ENCODE measurements around the gene SLC25A39. TPM values are rescaled to one million over a fixed set of nuclear protein-coding genes. Genes with fewer than 3 reads are reported as not detected.
"Not testable (repeated sequence)": the region's sequence is repeated elsewhere in the genome, so short reads cannot be mapped to it uniquely, and the experiment has no call there.

Gene SLC25A39
- total RNA-seq, 1 donor from 2014 or later: 65.2 TPM

DNA sequence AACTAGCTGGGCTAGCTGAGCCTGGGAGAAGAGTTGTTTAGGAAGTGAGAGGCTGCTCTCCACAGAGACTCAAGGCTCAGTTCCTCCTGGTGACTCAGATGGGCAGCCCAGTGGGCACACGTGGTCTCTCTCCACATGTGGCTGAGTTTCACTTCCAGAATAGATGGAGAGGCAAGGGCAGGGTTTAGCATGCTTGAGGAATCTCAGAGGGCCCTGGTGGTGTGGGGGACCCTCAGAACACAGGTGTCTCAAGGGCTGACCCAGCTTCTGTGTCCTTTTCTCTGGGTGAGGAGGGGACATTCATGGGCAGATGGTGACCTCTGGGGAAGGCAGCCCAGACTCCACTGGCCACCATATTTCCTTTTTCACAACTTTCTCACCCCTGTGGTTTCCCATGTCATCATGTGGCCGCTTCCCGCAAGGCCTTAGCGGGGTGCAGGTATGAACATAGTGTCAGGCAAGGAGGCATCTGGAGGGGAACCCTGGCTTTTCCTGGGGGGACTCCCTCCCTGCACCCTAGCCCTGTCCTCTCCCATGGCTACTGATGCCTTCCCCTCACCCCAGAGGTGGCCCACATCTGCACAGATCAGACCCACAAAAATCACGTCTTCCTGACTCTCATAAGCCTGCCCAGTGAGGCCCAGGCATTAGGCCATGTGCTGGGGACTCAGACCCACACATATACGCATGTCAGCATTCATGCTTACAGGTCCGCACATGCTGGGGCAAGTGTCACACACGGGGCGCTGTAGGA lies 23.8 kb upstream of the SLC25A39 start:
- Histone ChIP-seq H3K9me3 (ENCODE audit: control insufficient read depth in 3 of 3, low read length in 3 of 3) (no peaks in the 10 kb centered on the region), H3K27ac (ENCODE audit: low read depth, low read length) (no peak overlapping the region), H3K4me3 (ENCODE audit: low read length in 3 of 3) (no peak overlapping the region), H3K36me3 (ENCODE audit: control insufficient read depth in 3 of 3, insufficient read depth in 3 of 3, low read length in 3 of 3) (peaks cover 29 to 40% (median 33%) of the 10 kb centered on the region in 3 donors), H3K9ac (ENCODE audit: low read depth in 1 of 3, low read length in 3 of 3) (no peak overlapping the region), H3K27me3 (ENCODE audit: control insufficient read depth in 3 of 3, insufficient read depth in 3 of 3, low read length in 3 of 3) (peaks cover 0 to 5% (median 0%) of the 10 kb centered on the region in 3 donors), H3K4me1 (ENCODE audit: control insufficient read depth in 3 of 3, insufficient read depth in 3 of 3, low read length in 3 of 3) (peaks cover 16 to 32% (median 17%) of the 10 kb centered on the region in 3 donors)

- H3K27ac ChIP-seq (ENCODE audit: low read depth, low read length); H3K9me3 ChIP-seq (ENCODE audit: control insufficient read depth in 3 of 3, low read length in 3 of 3); H3K4me3 ChIP-seq (ENCODE audit: low read length in 3 of 3); H3K9ac ChIP-seq (ENCODE audit: low read depth in 1 of 3, low read length in 3 of 3); H3K27me3 ChIP-seq (ENCODE audit: control insufficient read depth in 3 of 3, insufficient read depth in 3 of 3, low read length in 3 of 3): not testable (repeated sequence)
- H3K36me3 ChIP-seq (ENCODE audit: control insufficient read depth in 3 of 3, insufficient read depth in 3 of 3, low read length in 3 of 3): peaks cover 25 to 33% (median 29%) of the 10 kb centered on the region in 3 donors
- H3K4me1 ChIP-seq (ENCODE audit: control insufficient read depth in 3 of 3, insufficient read depth in 3 of 3, low read length in 3 of 3): peaks cover 16 to 32% (median 17%) of the 10 kb centered on the region in 3 donors
Measured at GRCh38 chr17:44347206-44348055, 22.8 kb upstream of the SLC25A39 start.

DNA sequence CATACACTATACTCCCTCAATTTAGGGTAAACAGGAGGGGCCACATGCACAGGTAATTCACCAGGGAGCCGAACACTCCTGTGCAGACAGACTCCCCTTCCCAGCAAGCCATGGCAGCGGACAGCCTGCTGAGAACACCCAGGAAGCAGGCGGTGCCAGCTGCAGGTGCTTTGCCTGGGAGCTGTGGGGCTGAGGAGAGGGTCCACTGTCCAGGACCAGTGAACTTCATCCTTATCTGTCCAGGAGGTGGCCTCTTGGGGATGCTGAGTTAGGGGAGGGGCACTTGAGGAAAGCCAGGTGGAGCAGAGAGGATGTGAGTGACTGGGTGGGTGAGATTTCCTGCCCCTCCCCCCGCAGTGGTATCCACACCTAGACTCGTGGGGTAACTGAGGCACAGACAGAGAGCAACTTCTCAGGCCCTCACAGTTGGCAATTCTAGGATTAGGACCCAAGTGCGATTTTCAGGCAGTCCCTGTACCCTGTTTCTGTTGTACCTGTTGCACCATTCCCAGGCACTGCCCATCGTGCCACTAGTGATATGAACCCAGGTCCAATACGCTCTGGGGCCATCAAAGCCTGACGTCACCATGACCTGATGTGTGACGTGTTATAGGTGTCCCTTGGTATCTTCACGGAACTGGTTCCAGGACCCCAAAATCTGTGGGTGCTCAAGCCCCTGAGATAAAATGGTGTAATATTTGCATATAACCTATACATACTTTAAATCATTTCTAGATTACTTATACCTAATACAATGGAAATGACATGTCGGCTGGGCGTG lies 21.6 kb upstream of the SLC25A39 start:
- peak overlapping the region; percentile 81 for H3K27ac ChIP-seq (ENCODE audit: low read depth, low read length)
- H3K4me3 ChIP-seq (ENCODE audit: low read length in 3 of 3): peak overlapping the region; percentile 95 to 99 (median 96)
- H3K36me3 ChIP-seq (ENCODE audit: control insufficient read depth in 3 of 3, insufficient read depth in 3 of 3, low read length in 3 of 3): peaks cover 13 to 21% (median 18%) of the 10 kb centered on the region in 3 donors
- peaks cover 16 to 32% (median 17%) of the 10 kb centered on the region in 3 donors for H3K4me1 ChIP-seq (ENCODE audit: control insufficient read depth in 3 of 3, insufficient read depth in 3 of 3, low read length in 3 of 3)
- H3K27me3 ChIP-seq (ENCODE audit: control insufficient read depth in 3 of 3, insufficient read depth in 3 of 3, low read length in 3 of 3): no peaks in the 10 kb centered on the region
- no peaks in the 10 kb centered on the region for H3K9me3 ChIP-seq (ENCODE audit: control insufficient read depth in 3 of 3, low read length in 3 of 3)
- H3K9ac ChIP-seq (ENCODE audit: low read depth in 1 of 3, low read length in 3 of 3): peak overlapping the region; percentile 91 to 94 (median 94)

- peaks cover 6 to 14% (median 10%) of the 10 kb centered on the region in 3 donors for H3K36me3 ChIP-seq (ENCODE audit: control insufficient read depth in 3 of 3, insufficient read depth in 3 of 3, low read length in 3 of 3)
- peaks cover 16 to 32% (median 17%) of the 10 kb centered on the region in 3 donors for H3K4me1 ChIP-seq (ENCODE audit: control insufficient read depth in 3 of 3, insufficient read depth in 3 of 3, low read length in 3 of 3)
- no peaks in the 10 kb centered on the region for H3K9me3 ChIP-seq (ENCODE audit: control insufficient read depth in 3 of 3, low read length in 3 of 3)
- peak overlapping the region; percentile 91 to 94 (median 94) for H3K9ac ChIP-seq (ENCODE audit: low read depth in 1 of 3, low read length in 3 of 3)
- H3K4me3 ChIP-seq (ENCODE audit: low read length in 3 of 3): peak overlapping the region; percentile 95 to 99 (median 96)
- H3K27ac ChIP-seq (ENCODE audit: low read depth, low read length): peak overlapping the region; percentile 81
- H3K27me3 ChIP-seq (ENCODE audit: control insufficient read depth in 3 of 3, insufficient read depth in 3 of 3, low read length in 3 of 3): no peaks in the 10 kb centered on the region
Measured at GRCh38 chr17:44345454-44346026, 20.9 kb upstream of the SLC25A39 start.

GRCh38 chr17:44344939-44345453 lies 20.4 kb upstream of the SLC25A39 start, which contains the start of gene GRN:
GRN (plus strand) TSS chr17:44345302; CDS start chr17:44349165, 3,863 bp downstream.
- H3K9me3 ChIP-seq (ENCODE audit: control insufficient read depth in 3 of 3, low read length in 3 of 3): no peaks in the 10 kb centered on the region
- H3K9ac ChIP-seq (ENCODE audit: low read depth in 1 of 3, low read length in 3 of 3): peak within 1 kb of the TSS; percentile 91 to 94 (median 94)
- no peaks in the 10 kb centered on the region for H3K27me3 ChIP-seq (ENCODE audit: control insufficient read depth in 3 of 3, insufficient read depth in 3 of 3, low read length in 3 of 3)
- peaks cover 5 to 11% (median 8%) of the 10 kb centered on the region in 3 donors for H3K36me3 ChIP-seq (ENCODE audit: control insufficient read depth in 3 of 3, insufficient read depth in 3 of 3, low read length in 3 of 3)
- H3K4me3 ChIP-seq (ENCODE audit: low read length in 3 of 3): peak within 1 kb of the TSS; percentile 95 to 99 (median 96)
- peaks cover 16 to 32% (median 17%) of the 10 kb centered on the region in 3 donors for H3K4me1 ChIP-seq (ENCODE audit: control insufficient read depth in 3 of 3, insufficient read depth in 3 of 3, low read length in 3 of 3)
- H3K27ac ChIP-seq (ENCODE audit: low read depth, low read length): peak within 1 kb of the TSS; percentile 81

GRCh38 chr17:44343510-44344209 lies 19.0 kb upstream of the SLC25A39 start:
- Histone ChIP-seq H3K9me3 (ENCODE audit: control insufficient read depth in 3 of 3, low read length in 3 of 3) (no peaks in the 10 kb centered on the region), H3K9ac (ENCODE audit: low read depth in 1 of 3, low read length in 3 of 3) (no peak overlapping the region), H3K27ac (ENCODE audit: low read depth, low read length) (no peak overlapping the region), H3K27me3 (ENCODE audit: control insufficient read depth in 3 of 3, insufficient read depth in 3 of 3, low read length in 3 of 3) (peaks cover 0 to under 1% (median 0%) of the 10 kb centered on the region in 3 donors), H3K4me1 (ENCODE audit: control insufficient read depth in 3 of 3, insufficient read depth in 3 of 3, low read length in 3 of 3) (peaks cover 15 to 30% (median 17%) of the 10 kb centered on the region in 3 donors), H3K36me3 (ENCODE audit: control insufficient read depth in 3 of 3, insufficient read depth in 3 of 3, low read length in 3 of 3) (no peaks in the 10 kb centered on the region), H3K4me3 (ENCODE audit: low read length in 3 of 3) (no peak overlapping the region)

- not testable (repeated sequence) for H3K9me3 ChIP-seq (ENCODE audit: control insufficient read depth in 3 of 3, low read length in 3 of 3); H3K27ac ChIP-seq (ENCODE audit: low read depth, low read length); H3K27me3 ChIP-seq (ENCODE audit: control insufficient read depth in 3 of 3, insufficient read depth in 3 of 3, low read length in 3 of 3); H3K36me3 ChIP-seq (ENCODE audit: control insufficient read depth in 3 of 3, insufficient read depth in 3 of 3, low read length in 3 of 3); H3K9ac ChIP-seq (ENCODE audit: low read depth in 1 of 3, low read length in 3 of 3); H3K4me3 ChIP-seq (ENCODE audit: low read length in 3 of 3)
- peaks cover 6 to 16% (median 7%) of the 10 kb centered on the region in 3 donors for H3K4me1 ChIP-seq (ENCODE audit: control insufficient read depth in 3 of 3, insufficient read depth in 3 of 3, low read length in 3 of 3)
Measured at GRCh38 chr17:44340553-44340952, 15.9 kb upstream of the SLC25A39 start.

DNA sequence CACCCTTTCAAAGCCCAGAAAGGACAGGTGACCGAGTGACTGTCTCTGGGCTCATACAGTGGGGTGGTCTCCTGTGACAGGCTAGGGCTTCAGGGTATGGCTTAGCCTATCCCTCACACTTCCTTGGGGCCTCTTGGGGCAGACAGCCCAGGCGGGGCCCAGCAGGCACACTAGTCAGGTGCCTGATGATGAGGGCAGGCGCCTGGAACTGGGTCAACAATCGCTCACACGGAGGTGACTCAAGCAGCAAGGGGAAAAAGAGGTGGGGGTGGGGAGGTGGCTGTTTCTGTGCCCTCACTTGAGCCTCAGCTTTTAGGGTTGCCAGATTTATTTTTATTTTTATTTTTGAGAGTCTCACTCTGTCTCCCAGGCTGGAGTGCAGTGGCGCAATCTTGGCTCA lies 14.1 kb upstream of the SLC25A39 start:
- Histone ChIP-seq H3K4me3 (ENCODE audit: low read length in 3 of 3) (no peak overlapping the region), H3K36me3 (ENCODE audit: control insufficient read depth in 3 of 3, insufficient read depth in 3 of 3, low read length in 3 of 3) (no peaks in the 10 kb centered on the region), H3K9ac (ENCODE audit: low read depth in 1 of 3, low read length in 3 of 3) (no peak overlapping the region), H3K4me1 (ENCODE audit: control insufficient read depth in 3 of 3, insufficient read depth in 3 of 3, low read length in 3 of 3) (peaks cover 0 to 3% (median 0%) of the 10 kb centered on the region in 3 donors), H3K27me3 (ENCODE audit: control insufficient read depth in 3 of 3, insufficient read depth in 3 of 3, low read length in 3 of 3) (peaks cover 0 to 5% (median 0%) of the 10 kb centered on the region in 3 donors), H3K27ac (ENCODE audit: low read depth, low read length) (no peak overlapping the region), H3K9me3 (ENCODE audit: control insufficient read depth in 3 of 3, low read length in 3 of 3) (no peaks in the 10 kb centered on the region)
